Loucy (cell line): ENCODE data around the gene RGS3.
A peak's percentile ranks its signal among the peaks of the same experiment; 100 is the strongest.

Experiments
- H2AFZ ChIP-seq: fragments of 200-600 bp; sonication (generic); 2 replicates; pipeline ENCODE4 v1.6.0; 2016; ENCODE audit warnings: antibody characterized with exemption, mild to moderate bottlenecking, low read length, moderate library complexity
- H3F3A ChIP-seq: fragments of 200-600 bp; 2 replicates; pipeline ENCODE4 v1.6.0; 2016; ENCODE audit warnings: antibody characterized with exemption, low read depth, mild to moderate bottlenecking
- H3K27me3 ChIP-seq: fragments of 200-600 bp; sonication (generic); 2 replicates; pipeline ENCODE4 v1.6.1; 2014; ENCODE audit warnings: low read length, mild to moderate bottlenecking; ENCODE audit not compliant: insufficient read depth, poor library complexity, severe bottlenecking
- H3K36me3 ChIP-seq: fragments of 200-600 bp; sonication (generic); 2 replicates; pipeline ENCODE4 v1.6.1; 2016; ENCODE audit warnings: low read length; ENCODE audit not compliant: insufficient read depth
- H3K4me1 ChIP-seq: fragments of 200-600 bp; sonication (generic); 2 replicates; pipeline ENCODE4 v1.5.1; 2014; ENCODE audit warnings: low read length, mild to moderate bottlenecking; ENCODE audit not compliant: insufficient read depth, poor library complexity, severe bottlenecking
- H3K4me2 ChIP-seq: fragments of 200-600 bp; sonication (generic); 2 replicates; pipeline ENCODE4 v1.6.0; 2014; ENCODE audit warnings: antibody characterized with exemption, low read length, low read depth, mild to moderate bottlenecking; ENCODE audit not compliant: poor library complexity, severe bottlenecking
- H3K4me3 ChIP-seq: fragments of 200-600 bp; sonication (generic); 2 replicates; pipeline ENCODE4 v1.5.1; 2014; ENCODE audit warnings: low read length, mild to moderate bottlenecking, mixed read lengths; ENCODE audit not compliant: poor library complexity, severe bottlenecking
- H3K79me2 ChIP-seq: fragments of 200-600 bp; sonication (generic); 2 replicates; pipeline ENCODE4 v1.6.1; 2014; ENCODE audit warnings: low read length; ENCODE audit not compliant: insufficient read depth
- H3K9ac ChIP-seq: fragments of 200-600 bp; sonication (generic); 2 replicates; pipeline ENCODE4 v1.6.0; 2014; ENCODE audit warnings: mild to moderate bottlenecking, low read depth, low read length, moderate library complexity; ENCODE audit not compliant: poor library complexity, severe bottlenecking
- H3K9me2 ChIP-seq: fragments of 200-600 bp; sonication (generic); replicated peaks from 2 replicates; pipeline ENCODE4 v1.6.1; 2016; ENCODE audit warnings: low read depth, low read length, mixed read lengths
- H3K9me3 ChIP-seq: fragments of 200-600 bp; sonication (generic); 2 replicates; pipeline ENCODE4 v1.6.1; 2014; ENCODE audit warnings: mild to moderate bottlenecking, antibody characterized with exemption, low read length, low read depth; ENCODE audit not compliant: insufficient read depth
- H4K20me1 ChIP-seq: fragments of 200-600 bp; sonication (generic); 2 replicates; pipeline ENCODE4 v1.6.0; 2014; ENCODE audit warnings: antibody characterized with exemption, low read length, mild to moderate bottlenecking; ENCODE audit not compliant: insufficient read depth, poor library complexity, severe bottlenecking
- EZH2phosphoT487 ChIP-seq: fragments of 200-600 bp; IDR thresholded peaks from 2 replicates; pipeline ENCODE4 v1.6.1; 2018; ENCODE audit warnings: antibody characterized with exemption, mild to moderate bottlenecking, moderate library complexity, borderline replicate concordance
- TF ChIP-seq, protein P1 (sequence below): fragments of 200-600 bp; sonication (generic); conservative IDR thresholded peaks from 2 replicates; pipeline ENCODE4 v1.5.1; 2014; ENCODE audit warnings: mild to moderate bottlenecking, antibody characterized with exemption, low read length

RGS3 gene

DNA sequence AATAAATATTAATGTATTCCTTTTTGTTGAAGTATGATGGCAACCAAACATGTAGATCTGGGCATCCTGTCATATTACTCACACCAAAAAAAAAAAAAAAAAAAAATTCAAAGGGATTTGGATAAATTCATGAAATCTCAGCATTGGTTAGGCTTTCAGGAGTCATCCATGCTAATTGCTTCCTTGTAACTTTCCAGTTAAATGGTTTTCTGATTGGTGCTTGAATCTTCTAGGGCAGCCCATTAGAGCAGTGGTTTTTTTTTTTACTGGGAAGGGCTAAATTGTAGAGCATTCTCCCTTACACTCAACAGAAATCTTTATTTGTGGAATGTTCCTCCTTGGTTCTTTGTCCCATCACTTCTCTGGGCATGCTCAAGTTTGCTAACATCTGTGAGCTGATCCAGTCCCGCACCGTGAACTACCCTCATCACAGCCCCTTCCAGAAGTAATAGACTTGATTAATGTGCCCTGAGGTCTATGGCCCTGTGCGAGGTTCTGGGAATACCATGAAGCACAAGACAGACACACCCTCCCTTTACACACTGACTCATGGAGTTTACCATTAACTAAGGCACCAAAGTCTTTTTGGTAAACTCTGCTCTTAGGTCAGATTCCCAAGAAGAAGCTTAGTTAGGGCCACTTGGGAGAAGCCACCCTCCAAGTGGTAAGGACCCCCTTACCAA is 56.0 kb downstream of the RGS3 start:
- Histone ChIP-seq H3K79me2 (peaks cover 28% of the 10 kb centered on the region; the same call in 1 of the 2 replicates), H3K4me3 (peak overlapping the region; percentile 71), H3K4me2 (peak overlapping the region; percentile 94), H3K9ac (peak overlapping the region; percentile 73), H3F3A (no peaks in the 10 kb centered on the region; the same call in 1 of the 2 replicates), H3K9me3 (no peaks in the 10 kb centered on the region), H3K9me2 (no peaks in the 10 kb centered on the region), H4K20me1 (no peaks in the 10 kb centered on the region), H3K27me3 (no peaks in the 10 kb centered on the region), H3K4me1 (peaks cover 75% of the 10 kb centered on the region), H3K36me3 (no peaks in the 10 kb centered on the region), H2AFZ (no peak overlapping the region)
- TF ChIP-seq, protein P1, sequence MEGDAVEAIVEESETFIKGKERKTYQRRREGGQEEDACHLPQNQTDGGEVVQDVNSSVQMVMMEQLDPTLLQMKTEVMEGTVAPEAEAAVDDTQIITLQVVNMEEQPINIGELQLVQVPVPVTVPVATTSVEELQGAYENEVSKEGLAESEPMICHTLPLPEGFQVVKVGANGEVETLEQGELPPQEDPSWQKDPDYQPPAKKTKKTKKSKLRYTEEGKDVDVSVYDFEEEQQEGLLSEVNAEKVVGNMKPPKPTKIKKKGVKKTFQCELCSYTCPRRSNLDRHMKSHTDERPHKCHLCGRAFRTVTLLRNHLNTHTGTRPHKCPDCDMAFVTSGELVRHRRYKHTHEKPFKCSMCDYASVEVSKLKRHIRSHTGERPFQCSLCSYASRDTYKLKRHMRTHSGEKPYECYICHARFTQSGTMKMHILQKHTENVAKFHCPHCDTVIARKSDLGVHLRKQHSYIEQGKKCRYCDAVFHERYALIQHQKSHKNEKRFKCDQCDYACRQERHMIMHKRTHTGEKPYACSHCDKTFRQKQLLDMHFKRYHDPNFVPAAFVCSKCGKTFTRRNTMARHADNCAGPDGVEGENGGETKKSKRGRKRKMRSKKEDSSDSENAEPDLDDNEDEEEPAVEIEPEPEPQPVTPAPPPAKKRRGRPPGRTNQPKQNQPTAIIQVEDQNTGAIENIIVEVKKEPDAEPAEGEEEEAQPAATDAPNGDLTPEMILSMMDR = no peak
- TF ChIP-seq EZH2phosphoT487 = no peak

DNA sequence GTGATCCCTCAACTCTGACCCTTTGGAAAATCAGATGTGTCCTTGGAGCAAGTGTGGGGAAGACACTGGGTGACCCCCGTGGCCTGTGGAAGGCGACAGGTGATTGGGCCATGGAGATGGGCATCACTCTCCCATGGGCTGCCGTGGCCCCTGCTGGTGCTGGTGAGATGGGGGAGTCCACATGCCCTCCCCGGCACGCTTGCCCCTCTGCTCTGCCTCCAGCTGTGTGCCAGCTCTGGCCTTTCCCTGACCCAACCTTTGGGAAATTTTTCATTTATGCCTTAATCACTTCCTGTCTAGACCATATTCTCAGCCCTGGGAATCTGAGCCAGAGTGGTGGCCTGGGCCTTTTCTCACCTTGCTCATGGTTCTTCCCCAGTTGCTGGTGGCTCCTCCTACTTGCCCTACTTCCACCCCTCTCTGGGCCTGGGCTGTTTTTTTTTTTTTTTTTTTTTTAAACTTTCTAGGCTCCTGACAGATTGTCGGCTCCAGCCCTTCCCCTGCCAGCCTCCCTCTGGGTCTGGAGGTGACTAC is 56.6 kb downstream of the RGS3 start:
- TF ChIP-seq, protein P1 = no peak
- no peak for TF ChIP-seq EZH2phosphoT487
- H3K36me3 ChIP-seq = no peaks in the 10 kb centered on the region
- no peaks in the 10 kb centered on the region for H3K27me3 ChIP-seq
- H3K4me3 ChIP-seq = peak overlapping the region; percentile 25
- no peaks in the 10 kb centered on the region for H4K20me1 ChIP-seq
- no peak overlapping the region for H2AFZ ChIP-seq
- peaks cover 81% of the 10 kb centered on the region for H3K4me1 ChIP-seq
- peaks cover 31% of the 10 kb centered on the region; the same call in 1 of the 2 replicates for H3K79me2 ChIP-seq
- no peaks in the 10 kb centered on the region for H3K9me2 ChIP-seq
- no peaks in the 10 kb centered on the region for H3K9me3 ChIP-seq
- H3K4me2 ChIP-seq = peak overlapping the region; percentile 94
- no peak overlapping the region for H3K9ac ChIP-seq
- no peaks in the 10 kb centered on the region; the same call in 1 of the 2 replicates for H3F3A ChIP-seq

DNA sequence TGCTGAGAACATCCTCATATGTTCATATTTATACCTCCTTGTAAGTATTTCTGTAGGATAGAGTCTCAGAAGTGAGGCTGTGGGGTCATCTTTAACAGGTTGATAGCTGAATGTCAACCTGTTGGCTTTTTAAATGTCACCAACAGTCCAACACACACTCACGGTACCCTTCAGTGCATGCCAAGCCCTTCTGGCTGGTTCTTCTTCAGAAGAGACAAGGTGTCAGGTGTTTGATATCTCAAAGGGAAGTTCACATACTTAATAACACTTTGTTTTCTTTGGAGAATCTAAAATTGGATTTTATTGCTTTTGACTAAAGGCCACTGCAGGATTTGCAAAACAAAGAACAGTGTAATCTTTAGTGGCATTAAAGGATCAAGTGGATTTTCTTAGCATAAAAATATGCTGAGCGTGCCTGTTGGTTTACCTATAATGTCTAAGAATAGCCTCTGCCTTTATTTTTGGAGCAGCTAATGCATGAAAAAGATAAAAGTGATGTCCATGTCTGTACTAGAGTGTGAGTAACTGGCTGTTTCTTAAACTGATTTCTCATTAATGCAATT is 58.2 kb downstream of the RGS3 start:
- Histone ChIP-seq H3K9ac (peak overlapping the region; percentile 61), H3K9me2 (no peaks in the 10 kb centered on the region), H3K9me3 (no peaks in the 10 kb centered on the region), H4K20me1 (no peaks in the 10 kb centered on the region), H3K4me2 (peak overlapping the region; percentile 88), H3K27me3 (no peaks in the 10 kb centered on the region), H3F3A (no peaks in the 10 kb centered on the region; the same call in 1 of the 2 replicates), H2AFZ (no peak overlapping the region), H3K36me3 (no peaks in the 10 kb centered on the region), H3K79me2 (peaks cover 44% of the 10 kb centered on the region; the same call in 1 of the 2 replicates), H3K4me1 (peaks cover 78% of the 10 kb centered on the region), H3K4me3 (peak overlapping the region; percentile 8)
- no peak for TF ChIP-seq EZH2phosphoT487
- TF ChIP-seq, protein P1 = no peak
